LNCAP (cell line): ENCODE data around the gene FGF9.

Experiments
- CTCF ChIP-seq: fragments of 450-650 bp; IDR thresholded peaks from 2 replicates; pipeline ENCODE4 v1.5.1; 2017; ENCODE audit warnings: mild to moderate bottlenecking

Gene FGF9

DNA sequence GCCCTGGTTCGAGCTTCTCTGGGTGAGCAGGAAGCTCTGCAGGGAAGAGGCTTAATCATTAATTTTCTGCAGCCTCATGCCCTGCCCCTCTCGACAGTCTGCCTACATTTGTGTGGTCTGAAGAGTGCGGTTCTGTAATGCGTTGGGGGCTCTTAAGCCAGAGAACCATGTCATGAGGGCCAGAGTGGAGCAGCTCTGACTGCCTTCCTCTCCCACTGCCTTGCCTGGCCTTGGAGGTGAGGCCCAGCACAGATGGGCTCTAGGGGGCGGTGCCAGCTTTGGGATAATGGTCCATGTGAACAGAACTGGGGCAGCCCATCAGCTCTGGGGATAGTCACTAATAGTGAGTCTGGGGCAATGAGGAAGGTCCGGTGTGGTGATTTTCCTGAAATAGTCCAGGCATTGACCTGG, 5.7 kb downstream of the FGF9 start:
- TF ChIP-seq CTCF = no peak

DNA sequence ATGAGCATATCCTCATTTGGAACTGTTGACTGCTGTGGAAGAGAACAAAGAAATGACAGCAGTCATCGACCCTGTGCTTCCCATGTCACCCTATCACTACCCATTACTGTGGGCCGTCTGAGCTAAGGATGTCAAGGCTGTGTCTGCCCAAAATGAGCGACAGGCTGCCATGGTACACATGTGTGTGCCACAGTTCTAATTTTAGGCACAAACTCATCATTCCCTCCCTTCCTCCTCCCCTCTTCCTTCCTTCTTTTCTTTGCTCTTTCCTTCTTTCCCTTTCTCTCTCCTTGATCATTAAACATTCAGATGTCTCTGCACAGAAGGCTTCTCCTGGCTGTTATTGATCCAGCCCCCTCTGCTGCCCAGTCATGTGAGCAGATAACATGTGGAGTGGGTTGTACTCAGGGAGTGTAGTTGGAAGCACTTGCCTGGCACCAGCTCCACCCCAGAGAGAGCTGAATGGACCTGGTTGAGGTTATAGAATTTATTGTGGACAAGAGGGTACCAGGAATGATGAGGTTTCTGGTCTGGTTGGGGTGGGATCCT, 6.3 kb downstream of the FGF9 start:
- no peak for TF ChIP-seq CTCF

DNA sequence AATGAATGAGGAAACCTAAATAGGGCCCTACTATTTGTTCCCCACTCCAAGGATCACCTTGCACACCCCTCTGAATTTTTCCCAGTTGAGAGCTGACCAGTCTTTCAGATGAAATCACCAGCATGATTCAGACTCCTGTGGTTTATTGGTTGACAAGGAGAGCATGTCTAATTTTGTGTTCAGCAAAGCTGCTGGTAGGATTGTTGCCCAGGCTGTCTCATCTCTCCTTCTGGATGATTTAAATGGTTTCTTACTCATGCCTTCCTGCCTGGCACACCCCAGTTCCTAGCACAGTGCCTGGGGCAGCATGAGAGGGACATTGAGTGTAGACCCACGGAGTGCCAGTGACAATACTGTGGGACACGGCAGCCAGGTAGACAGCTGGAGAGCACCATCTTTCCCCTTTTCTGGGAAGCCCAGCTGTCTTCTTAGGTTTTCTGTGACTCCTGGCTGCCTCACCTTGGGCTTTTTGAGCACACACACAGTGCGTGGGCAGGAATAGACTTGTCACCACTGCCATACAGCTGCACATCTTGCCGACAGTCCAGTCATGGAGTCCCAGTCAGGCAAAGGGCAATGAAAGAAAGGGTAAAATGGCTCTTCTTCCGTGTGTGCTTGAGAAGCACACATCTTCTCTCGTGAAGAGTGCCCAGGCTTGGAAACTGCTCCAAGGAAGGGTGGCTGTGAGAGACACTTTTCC, 12.3 kb downstream of the FGF9 start:
- TF ChIP-seq CTCF = no peak

DNA sequence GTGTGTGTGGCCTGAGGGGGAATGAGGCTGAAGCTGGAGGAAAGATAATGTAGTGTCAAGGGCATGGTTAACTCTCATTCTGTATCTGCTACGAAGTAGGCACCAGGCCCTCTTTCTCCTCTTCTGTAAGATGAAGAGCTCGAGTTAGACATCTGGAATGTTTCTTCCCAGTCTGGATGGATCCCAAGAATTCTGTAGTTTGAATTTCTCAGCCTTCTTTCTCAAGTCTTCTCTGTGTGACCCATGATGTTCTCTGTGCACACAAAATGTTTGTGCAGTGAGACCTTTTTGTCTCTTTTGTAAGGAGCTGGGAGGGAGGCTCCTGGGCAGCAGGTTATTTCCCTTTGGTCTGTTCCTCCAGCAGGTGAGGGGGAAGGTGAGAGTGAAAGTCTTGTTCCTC, 13.7 kb downstream of the FGF9 start:
- TF ChIP-seq CTCF = no peak

- TF ChIP-seq CTCF = no peak
Measured at GRCh38 chr13:21685485-21686064, 14.7 kb downstream of the FGF9 start.

DNA sequence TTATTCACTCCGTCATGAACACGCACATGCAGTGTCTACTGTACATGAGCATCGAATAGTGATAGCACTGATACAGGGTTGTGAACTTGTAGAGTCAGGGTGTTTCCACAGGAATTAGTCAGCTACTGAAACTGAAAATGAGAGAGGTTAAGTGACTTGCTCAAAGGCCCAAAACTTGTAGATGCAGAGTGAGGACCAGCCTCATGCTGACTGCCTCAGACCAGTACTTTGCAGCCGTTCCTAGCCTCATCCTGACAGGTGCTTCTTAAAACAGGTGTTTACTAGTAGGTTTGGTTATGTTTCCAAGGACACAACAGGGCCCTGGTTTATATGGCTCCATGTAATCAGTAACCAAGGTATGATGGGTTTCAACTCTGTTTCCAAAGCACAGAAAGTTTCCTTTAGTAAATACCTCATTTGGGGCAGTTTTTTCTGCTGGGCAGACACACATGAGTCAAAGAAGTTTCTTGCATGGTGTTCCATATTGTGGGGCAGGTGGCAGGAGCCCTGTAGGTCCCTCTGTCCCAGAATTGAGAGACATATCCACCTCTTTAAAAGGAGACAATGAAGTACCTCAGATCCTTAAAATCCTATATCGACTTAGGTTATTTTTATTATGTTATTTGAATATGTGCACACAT, 16.0 kb downstream of the FGF9 start:
- no peak for TF ChIP-seq CTCF

- no peak for TF ChIP-seq CTCF
Measured at GRCh38 chr13:21688056-21688455, 17.2 kb downstream of the FGF9 start.
